ENCODE data around the gene DDX11.

DNA sequence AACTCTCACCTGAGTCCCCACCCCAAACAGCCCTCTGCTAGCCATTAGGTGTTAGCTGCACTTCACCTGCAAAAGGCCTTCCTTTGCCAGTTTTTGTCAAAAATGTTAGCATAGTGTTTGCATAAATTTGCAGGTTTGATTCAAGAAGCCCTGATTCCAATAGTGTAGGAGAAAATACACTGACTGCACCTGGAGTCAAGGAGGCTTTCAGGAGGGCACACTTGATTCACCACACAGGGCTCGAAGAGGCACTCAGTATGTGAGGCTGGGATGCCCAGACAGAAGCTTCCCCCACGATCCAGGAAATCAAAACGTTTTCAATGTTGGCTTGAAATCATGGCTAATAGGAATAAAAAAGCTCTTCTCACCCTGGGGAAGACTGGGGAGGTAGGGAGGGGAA lies 40.5 kb upstream of the DDX11 start:
- TF ChIP-seq JUND (IDR thresholded peaks at IDR 0.05) = no peak
- TF ChIP-seq EP300 (IDR thresholded peaks at IDR 0.05; ENCODE audit: borderline replicate concordance in 1 of 2, low read depth in 1 of 2, low read length in 1 of 2) = no peak
- no peak for TF ChIP-seq MXI1 (IDR thresholded peaks at IDR 0.05; ENCODE audit: low read depth, low read length)
- no peak for TF ChIP-seq YY1 (IDR thresholded peaks at IDR 0.05; ENCODE audit: low read depth)
- no peak for TF ChIP-seq NFIC (IDR thresholded peaks at IDR 0.05; ENCODE audit: borderline replicate concordance)
- TF ChIP-seq, protein P1, sequence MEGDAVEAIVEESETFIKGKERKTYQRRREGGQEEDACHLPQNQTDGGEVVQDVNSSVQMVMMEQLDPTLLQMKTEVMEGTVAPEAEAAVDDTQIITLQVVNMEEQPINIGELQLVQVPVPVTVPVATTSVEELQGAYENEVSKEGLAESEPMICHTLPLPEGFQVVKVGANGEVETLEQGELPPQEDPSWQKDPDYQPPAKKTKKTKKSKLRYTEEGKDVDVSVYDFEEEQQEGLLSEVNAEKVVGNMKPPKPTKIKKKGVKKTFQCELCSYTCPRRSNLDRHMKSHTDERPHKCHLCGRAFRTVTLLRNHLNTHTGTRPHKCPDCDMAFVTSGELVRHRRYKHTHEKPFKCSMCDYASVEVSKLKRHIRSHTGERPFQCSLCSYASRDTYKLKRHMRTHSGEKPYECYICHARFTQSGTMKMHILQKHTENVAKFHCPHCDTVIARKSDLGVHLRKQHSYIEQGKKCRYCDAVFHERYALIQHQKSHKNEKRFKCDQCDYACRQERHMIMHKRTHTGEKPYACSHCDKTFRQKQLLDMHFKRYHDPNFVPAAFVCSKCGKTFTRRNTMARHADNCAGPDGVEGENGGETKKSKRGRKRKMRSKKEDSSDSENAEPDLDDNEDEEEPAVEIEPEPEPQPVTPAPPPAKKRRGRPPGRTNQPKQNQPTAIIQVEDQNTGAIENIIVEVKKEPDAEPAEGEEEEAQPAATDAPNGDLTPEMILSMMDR (IDR thresholded peaks at IDR 0.05) = no peak
- TF ChIP-seq CHD2 (IDR thresholded peaks at IDR 0.05; ENCODE audit: low read length, partially characterized antibody) = no peak
- no peak for TF ChIP-seq FOXM1 (IDR thresholded peaks at IDR 0.05; ENCODE audit: low read depth)
- TF ChIP-seq SIN3A (IDR thresholded peaks at IDR 0.05; ENCODE audit: borderline replicate concordance, low read depth, low read length) = no peak

Data from SK-N-SH (cell line).